Endothelial cell of umbilical vein (primary cell): ENCODE results near the gene YJU2. TPM values are rescaled to one million over a fixed set of nuclear protein-coding genes. Genes with fewer than 3 reads are reported as not detected.

ENCODE experiments used
- BruUV-seq: library from RNA; stranded (reverse); fragments of 400-500 nt; replicated peaks from 2 replicates; lab custom pipeline; 2021; lab: Mats Ljungman, UMichigan
- CTCF ChIA-PET: fragments of 300-600, 350-600 bp; sonication (Branson Sonifier 250); formaldehyde crosslinking; loops from one replicate; lab custom pipeline; 2021; ENCODE audit warnings: antibody characterized with exemption, inconsistent platforms; lab: Charles Lee
- POLR2A ChIA-PET: fragments of 300-600, 350-600 bp; sonication (Branson Sonifier 250); formaldehyde crosslinking; loops from one replicate; lab custom pipeline; 2021; ENCODE audit warnings: antibody characterized with exemption, inconsistent platforms; lab: Charles Lee
- DNase-seq: peaks from one replicate; pipeline ENCODE4 v3.0.0-alpha.2; 2011; ENCODE audit warnings: low read depth, low spot score
- FAIRE-seq: peaks from 2 replicates; lab custom pipeline; 2011; peaks lifted over from hg19 to GRCh38; lab: Jason Lieb, UNC
- H2AFZ ChIP-seq: 2 replicates; pipeline ENCODE4 v1.6.0; 2012; ENCODE audit warnings: low read depth, low read length, control low read depth, inconsistent platforms
- H3K27ac ChIP-seq: 2 replicates; pipeline ENCODE4 v1.5.1; 2011; ENCODE audit warnings: low read depth, mild to moderate bottlenecking, control low read depth, low read length, moderate library complexity; ENCODE audit not compliant: insufficient read depth
- H3K27me3 ChIP-seq, 2 experiments: 2 replicates each; pipeline versions ENCODE4 v1.6.0 to v1.6.1; 2011; ENCODE audit warnings: low read length in 2 of 2, mixed read lengths in 1 of 2; ENCODE audit not compliant: control insufficient read depth in 2 of 2, insufficient read depth in 2 of 2
- H3K36me3 ChIP-seq, 2 experiments: 2 replicates in 1 of 2; 3 replicates in 1 of 2; pipeline ENCODE4 v1.5.1; 2011; ENCODE audit warnings: low read length in 2 of 2, mild to moderate bottlenecking in 1 of 2, moderate library complexity in 1 of 2; ENCODE audit not compliant: control insufficient read depth in 2 of 2, insufficient read depth in 2 of 2; ENCODE audit errors: extremely low read depth in 1 of 2
- H3K4me1 ChIP-seq: 3 replicates; pipeline ENCODE4 v1.5.1; 2011; ENCODE audit warnings: mild to moderate bottlenecking, low read length; ENCODE audit not compliant: control insufficient read depth, insufficient read depth; ENCODE audit errors: extremely low read depth
- H3K4me2 ChIP-seq: 2 replicates; pipeline ENCODE4 v1.6.1; 2011; ENCODE audit warnings: low read length, control low read depth, mixed read lengths; ENCODE audit not compliant: insufficient read depth
- H3K4me3 ChIP-seq, 3 experiments: fragments of 200-600 bp in 1 of 3; sonication (generic), shearing (Covaris generic) in 1 of 3; replicated peaks in 1 of 3; 2 replicates each; pipeline ENCODE4 v1.5.1; 2011 to 2016; ENCODE audit warnings: control low read depth in 3 of 3, low read length in 3 of 3, mild to moderate bottlenecking in 2 of 3, inconsistent platforms in 1 of 3, low read depth in 1 of 3, moderate library complexity in 1 of 3; ENCODE audit not compliant: insufficient read depth in 1 of 3
- H3K79me2 ChIP-seq: 2 replicates; pipeline ENCODE4 v1.6.0; 2012; ENCODE audit warnings: low read length, inconsistent platforms; ENCODE audit not compliant: control insufficient read depth, insufficient read depth
- H3K9ac ChIP-seq: replicated peaks from 2 replicates; pipeline ENCODE3; 2011; ENCODE audit warnings: low read length, control low read depth; ENCODE audit not compliant: insufficient read depth; ENCODE audit errors: extremely low read depth
- H3K9me1 ChIP-seq: replicated peaks from 3 replicates; pipeline ENCODE4 v1.6.0; 2011; ENCODE audit warnings: mild to moderate bottlenecking, low read length; ENCODE audit not compliant: control insufficient read depth, insufficient read depth; ENCODE audit errors: extremely low read depth
- H3K9me3 ChIP-seq: replicated peaks from 2 replicates; pipeline ENCODE4 v1.5.1; 2012; ENCODE audit warnings: low read length, inconsistent platforms; ENCODE audit not compliant: control insufficient read depth, insufficient read depth
- H4K20me1 ChIP-seq: replicated peaks from 2 replicates; pipeline ENCODE3; 2011; ENCODE audit warnings: mild to moderate bottlenecking, low read length; ENCODE audit not compliant: control insufficient read depth, insufficient read depth; ENCODE audit errors: extremely low read depth
- CTCF ChIP-seq, 2 donors: IDR thresholded peaks; 1 replicate in 1 of 2; 2 replicates in 1 of 2; pipeline ENCODE4 v1.5.1; 2011; ENCODE audit warnings: low read length in 2 of 2, mild to moderate bottlenecking in 2 of 2, moderate library complexity in 2 of 2, control low read depth in 1 of 2, inconsistent platforms in 1 of 2, low read depth in 1 of 2; ENCODE audit not compliant: insufficient read depth in 1 of 2; ENCODE audit errors: extremely low read depth in 1 of 2
- EZH2 ChIP-seq: IDR thresholded peaks from 2 replicates; pipeline ENCODE4 v1.6.1; 2012; ENCODE audit warnings: borderline replicate concordance, low read depth, mild to moderate bottlenecking, moderate library complexity, low read length, inconsistent platforms; ENCODE audit not compliant: severe bottlenecking
- FOS ChIP-seq: IDR thresholded peaks from 2 replicates; pipeline ENCODE4 v1.6.1; 2011; ENCODE audit warnings: mild to moderate bottlenecking, low read length, moderate library complexity, borderline replicate concordance; ENCODE audit not compliant: insufficient read depth
- GATA2 ChIP-seq: IDR thresholded peaks from 2 replicates; pipeline ENCODE4 v1.7.0; 2011; ENCODE audit warnings: low read depth, mild to moderate bottlenecking, moderate library complexity, mixed read lengths, low read length; ENCODE audit not compliant: insufficient read length, insufficient read depth
- JUN ChIP-seq: IDR thresholded peaks from 2 replicates; pipeline ENCODE4 v1.6.1; 2011; ENCODE audit warnings: borderline replicate concordance, low read depth; ENCODE audit not compliant: insufficient read length, insufficient read depth
- MYC ChIP-seq: IDR thresholded peaks from one replicate; pipeline ENCODE4 v1.6.1; 2011; ENCODE audit warnings: mild to moderate bottlenecking, low read depth, low read length
- POLR2A ChIP-seq: IDR thresholded peaks from 2 replicates; pipeline ENCODE4 v1.6.1; 2012; ENCODE audit warnings: low read depth, mild to moderate bottlenecking, control low read depth, low read length
- POLR2AphosphoS5 ChIP-seq: IDR thresholded peaks from 2 replicates; pipeline ENCODE4 v1.6.1; 2012; ENCODE audit warnings: low read depth, mild to moderate bottlenecking, control low read depth, low read length, moderate library complexity; ENCODE audit not compliant: insufficient read depth
- dilution Hi-C: fragments of 300-500 bp; cut with MboI; formaldehyde crosslinking; loops from one replicate; pipeline ENCODE4 v1.15.0; 2019; ENCODE audit warnings: low sequenced_read_pairs; ENCODE audit not compliant: extremely low pct_ligation_motif_present
- intact Hi-C: fragments of 100-400 bp; cut with micrococcal nuclease; formaldehyde crosslinking; loops from one replicate; pipeline ENCODE4 v1.10.0; 2022
- polyA plus RNA-seq, 4 experiments: library from polyadenylated mRNA; depleted of rRNA in 3 of 4; stranded (reverse) in 3 of 4; unstranded in 1 of 4; fragments of >200 nt; gene quantifications; 2 replicates each; pipeline versions ENCODE4 v1.2.1 to v1.2.3, GENCODE V29; 2011 to 2012; ENCODE audit warnings: missing spikeins in 1 of 4
- total RNA-seq: library from RNA; stranded (reverse); gene quantifications from 2 replicates; pipeline ENCODE4 v1.2.3, GENCODE V29; 2021
- TF ChIP-seq, protein P1 (sequence below): IDR thresholded peaks from 2 replicates; pipeline ENCODE4 v1.6.1; 2011; ENCODE audit not compliant: insufficient read depth, insufficient read length

The YJU2 gene
- total and polyA plus RNA-seq, 2 donors (not counting 3 experiments of a cell fraction or from before 2014, with no cell fraction given): 20.7 to 21.5 TPM

DNA sequence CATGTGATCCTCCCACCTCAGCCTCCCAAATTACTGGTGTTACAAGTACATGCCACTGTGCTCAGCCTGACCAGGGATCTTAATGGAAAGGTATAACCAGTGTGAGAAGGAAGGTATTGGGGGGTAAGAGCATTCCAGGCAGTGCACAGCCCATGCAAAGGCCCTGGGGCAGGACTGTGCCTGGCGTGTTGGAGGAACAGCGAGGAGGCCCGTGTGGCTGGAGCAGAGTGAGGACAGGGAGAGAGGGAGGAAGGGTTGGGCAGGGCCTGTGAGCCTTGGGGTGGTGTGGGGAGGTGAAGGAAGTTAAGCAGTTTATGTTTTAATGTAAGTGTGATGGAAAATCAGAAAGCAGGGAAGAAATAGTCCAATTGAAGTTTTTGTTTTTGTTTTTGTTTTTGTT, 53.7 kb downstream of the YJU2 start:
- dilution Hi-C loops (no loop called here), intact Hi-C loops (no loop called here)
- H3K79me2 ChIP-seq: no peaks in the 10 kb centered on the region
- no peaks in the 10 kb centered on the region for H4K20me1 ChIP-seq
- BruUV-seq: no TSS peak
- TF ChIP-seq POLR2AphosphoS5 (no peak), POLR2A (no peak), JUN (no peak), EZH2 (no peak), FOS (no peak), CTCF (IDR thresholded peaks at IDR 0.05; ENCODE audit: extremely low read depth in 1 of 2, insufficient read depth in 1 of 2, low read depth in 1 of 2, low read length in 2 of 2) (no peak), GATA2 (no peak), MYC (no peak)
- TF ChIP-seq, protein P1, sequence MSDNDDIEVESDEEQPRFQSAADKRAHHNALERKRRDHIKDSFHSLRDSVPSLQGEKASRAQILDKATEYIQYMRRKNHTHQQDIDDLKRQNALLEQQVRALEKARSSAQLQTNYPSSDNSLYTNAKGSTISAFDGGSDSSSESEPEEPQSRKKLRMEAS: no peak
- no peaks in the 10 kb centered on the region for H3K36me3 ChIP-seq
- no peaks in the 10 kb centered on the region for H3K27me3 ChIP-seq
- H3K4me1 ChIP-seq: no peaks in the 10 kb centered on the region
- no peaks in the 10 kb centered on the region for H3K9me3 ChIP-seq
- no peak overlapping the region for H3K9ac ChIP-seq
- H3K4me2 ChIP-seq: no peak overlapping the region
- DNase-seq: no peak
- FAIRE-seq: no peak
- POLR2A ChIA-PET: no interaction called here
- H3K4me3 ChIP-seq: no peak overlapping the region
- CTCF ChIA-PET: no interaction called here
- no peak overlapping the region for H3K27ac ChIP-seq
- H2AFZ ChIP-seq: no peak overlapping the region
- H3K9me1 ChIP-seq: no peaks in the 10 kb centered on the region
